Measurements from ENCODE around the gene CCDC106. TPM values are rescaled to one million over a fixed set of nuclear protein-coding genes. Genes with fewer than 3 reads are reported as not detected.

The CCDC106 gene
- total and polyA plus RNA-seq, 12 donors, result 14.8 to 63.8 (median 27.9) TPM

DNA sequence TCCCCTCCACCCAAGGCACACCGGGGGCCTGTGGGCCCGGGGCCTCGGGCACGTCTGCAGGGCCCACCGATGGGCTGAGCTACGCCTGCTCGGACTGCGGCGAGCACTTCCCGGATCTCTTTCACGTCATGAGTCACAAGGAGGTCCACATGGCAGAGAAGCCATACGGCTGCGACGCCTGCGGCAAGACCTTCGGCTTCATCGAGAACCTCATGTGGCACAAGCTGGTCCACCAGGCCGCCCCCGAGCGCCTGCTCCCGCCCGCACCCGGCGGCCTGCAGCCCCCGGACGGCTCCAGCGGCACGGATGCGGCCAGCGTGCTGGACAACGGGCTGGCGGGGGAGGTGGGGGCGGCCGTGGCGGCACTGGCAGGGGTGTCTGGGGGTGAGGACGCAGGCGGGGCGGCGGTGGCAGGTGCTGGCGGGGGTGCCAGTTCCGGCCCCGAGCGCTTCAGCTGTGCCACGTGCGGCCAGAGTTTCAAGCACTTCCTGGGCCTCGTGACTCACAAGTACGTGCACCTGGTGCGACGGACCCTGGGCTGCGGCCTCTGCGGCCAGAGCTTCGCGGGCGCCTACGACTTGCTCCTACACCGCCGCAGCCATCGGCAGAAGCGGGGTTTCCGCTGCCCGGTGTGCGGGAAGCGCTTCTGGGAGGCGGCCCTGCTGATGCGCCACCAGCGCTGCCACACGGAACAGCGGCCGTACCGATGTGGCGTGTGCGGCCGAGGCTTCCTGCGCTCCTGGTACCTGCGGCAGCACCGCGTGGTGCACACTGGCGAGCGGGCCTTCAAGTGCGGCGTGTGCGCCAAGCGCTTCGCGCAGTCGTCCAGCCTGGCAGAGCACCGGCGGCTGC is 32.2 kb upstream of the CCDC106 start:
- H3K9me3 ChIP-seq (replicated peaks in 1 of 3), result no peaks in the 10 kb centered on the region
- TF ChIP-seq, protein P1, sequence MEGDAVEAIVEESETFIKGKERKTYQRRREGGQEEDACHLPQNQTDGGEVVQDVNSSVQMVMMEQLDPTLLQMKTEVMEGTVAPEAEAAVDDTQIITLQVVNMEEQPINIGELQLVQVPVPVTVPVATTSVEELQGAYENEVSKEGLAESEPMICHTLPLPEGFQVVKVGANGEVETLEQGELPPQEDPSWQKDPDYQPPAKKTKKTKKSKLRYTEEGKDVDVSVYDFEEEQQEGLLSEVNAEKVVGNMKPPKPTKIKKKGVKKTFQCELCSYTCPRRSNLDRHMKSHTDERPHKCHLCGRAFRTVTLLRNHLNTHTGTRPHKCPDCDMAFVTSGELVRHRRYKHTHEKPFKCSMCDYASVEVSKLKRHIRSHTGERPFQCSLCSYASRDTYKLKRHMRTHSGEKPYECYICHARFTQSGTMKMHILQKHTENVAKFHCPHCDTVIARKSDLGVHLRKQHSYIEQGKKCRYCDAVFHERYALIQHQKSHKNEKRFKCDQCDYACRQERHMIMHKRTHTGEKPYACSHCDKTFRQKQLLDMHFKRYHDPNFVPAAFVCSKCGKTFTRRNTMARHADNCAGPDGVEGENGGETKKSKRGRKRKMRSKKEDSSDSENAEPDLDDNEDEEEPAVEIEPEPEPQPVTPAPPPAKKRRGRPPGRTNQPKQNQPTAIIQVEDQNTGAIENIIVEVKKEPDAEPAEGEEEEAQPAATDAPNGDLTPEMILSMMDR (IDR thresholded peaks at IDR 0.05), result no peak
- TF ChIP-seq POLR2A (IDR thresholded peaks at IDR 0.05), result no peak
- peaks cover 0 to 29% of the 10 kb centered on the region in 2 donors for H3K36me3 ChIP-seq (replicated peaks in 1 of 2)
- H3K27me3 ChIP-seq, result no peaks in the 10 kb centered on the region
- H3K27ac ChIP-seq, result no peak overlapping the region
- H3K4me3 ChIP-seq, result no peak overlapping the region
- DNase-seq, result no peak
- 95 to 98% (median 97%) methylated on average over 32 to 88 of the region's 88 CpGs for WGBS, 4 donors
- peaks cover 10 to 27% of the 10 kb centered on the region in 2 donors for H3K4me1 ChIP-seq (replicated peaks in 1 of 2)
- intact Hi-C loops (cut with DNase I), result no loop called here

DNA sequence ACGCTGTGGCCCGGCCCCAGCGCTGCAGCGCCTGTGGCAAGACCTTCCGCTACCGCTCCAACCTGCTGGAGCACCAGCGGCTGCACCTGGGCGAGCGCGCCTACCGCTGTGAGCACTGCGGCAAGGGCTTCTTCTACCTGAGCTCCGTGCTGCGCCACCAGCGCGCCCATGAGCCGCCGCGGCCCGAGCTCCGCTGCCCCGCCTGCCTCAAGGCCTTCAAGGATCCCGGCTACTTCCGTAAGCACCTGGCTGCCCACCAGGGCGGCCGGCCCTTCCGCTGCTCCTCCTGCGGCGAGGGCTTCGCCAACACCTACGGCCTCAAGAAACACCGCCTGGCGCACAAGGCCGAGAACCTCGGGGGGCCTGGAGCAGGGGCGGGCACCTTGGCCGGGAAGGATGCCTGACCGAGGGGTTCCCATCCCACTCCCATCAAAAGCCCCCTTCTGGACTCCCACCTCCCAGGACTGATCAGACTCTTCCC is 31.6 kb upstream of the CCDC106 start:
- Histone ChIP-seq H3K4me1 (replicated peaks in 1 of 2) (peaks cover 4 to 20% of the 10 kb centered on the region in 2 donors), H3K27me3 (no peaks in the 10 kb centered on the region), H3K36me3 (replicated peaks in 1 of 2) (peaks cover 0 to 34% of the 10 kb centered on the region in 2 donors), H3K4me3 (no peak overlapping the region), H3K27ac (no peak overlapping the region), H3K9me3 (replicated peaks in 1 of 3) (no peaks in the 10 kb centered on the region)
- WGBS, 4 donors, result 96 to 100% (median 98%) methylated on average over 2 to 38 of the region's 38 CpGs
- no peak for TF ChIP-seq POLR2A (IDR thresholded peaks at IDR 0.05)
- TF ChIP-seq, protein P1 (IDR thresholded peaks at IDR 0.05), result no peak
- intact Hi-C loops (cut with DNase I), result no loop called here
- DNase-seq, result no peak

DNA sequence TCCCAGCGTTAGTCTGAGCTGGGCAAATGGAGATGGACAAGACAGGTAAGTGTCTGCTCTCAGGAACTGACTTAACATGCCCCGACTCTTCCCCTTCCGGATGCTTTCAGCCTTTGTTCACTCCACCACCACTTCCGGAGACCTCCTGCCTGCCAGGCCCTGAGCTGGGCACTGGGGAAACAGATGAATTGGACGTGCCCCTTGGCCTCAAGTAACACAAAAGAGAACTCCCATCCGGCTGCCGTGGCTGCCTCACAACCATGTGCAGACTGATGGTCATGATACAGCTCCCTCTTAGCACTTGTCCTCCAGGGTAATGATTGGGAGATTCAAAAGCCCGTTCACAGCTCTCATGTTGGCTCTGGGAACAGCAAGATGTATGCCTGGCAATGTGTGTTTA is 30.6 kb upstream of the CCDC106 start:
- Histone ChIP-seq H3K27ac (no peak overlapping the region), H3K9me3 (replicated peaks in 1 of 3) (no peaks in the 10 kb centered on the region), H3K36me3 (replicated peaks in 1 of 2) (peaks cover 0 to 38% of the 10 kb centered on the region in 2 donors), H3K4me1 (replicated peaks in 1 of 2) (peaks cover 0 to 11% of the 10 kb centered on the region in 2 donors), H3K4me3 (no peak overlapping the region), H3K27me3 (no peaks in the 10 kb centered on the region)
- DNase-seq, result no peak
- 86 to 92% (median 89%) methylated on average over 5 to 8 of the region's 8 CpGs for WGBS, 4 donors
- intact Hi-C loops (cut with DNase I), result no loop called here
- TF ChIP-seq, protein P1 (IDR thresholded peaks at IDR 0.05), result no peak
- TF ChIP-seq POLR2A (IDR thresholded peaks at IDR 0.05), result no peak

DNA sequence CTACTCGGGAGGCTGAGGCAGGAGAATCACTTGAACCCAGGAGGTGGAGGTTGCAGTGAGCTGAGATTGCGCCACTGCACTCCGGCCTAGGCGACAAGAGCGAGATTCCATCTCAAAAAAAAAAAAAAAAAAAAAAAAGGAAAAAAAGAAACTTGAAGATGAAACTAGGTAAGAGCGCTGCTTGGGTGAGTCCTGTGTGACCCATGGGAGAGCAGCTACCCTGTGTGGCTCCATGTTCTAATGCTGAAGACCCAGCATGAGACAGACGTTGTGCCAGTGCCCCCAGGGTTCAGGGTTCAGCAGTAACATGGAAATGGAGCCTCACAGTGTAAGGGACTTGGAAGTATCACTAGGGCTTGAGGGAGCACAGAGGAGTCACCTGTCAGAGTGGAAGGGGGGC is 29.6 kb upstream of the CCDC106 start:
- peaks cover 0 to 17% of the 10 kb centered on the region in 2 donors for H3K4me1 ChIP-seq (replicated peaks in 1 of 2)
- H3K4me3 ChIP-seq, result no peak overlapping the region
- WGBS, 4 donors, result 80 to 88% (median 86%) methylated on average over 7 of the region's 7 CpGs
- no peaks in the 10 kb centered on the region for H3K27me3 ChIP-seq
- H3K9me3 ChIP-seq (replicated peaks in 1 of 3), result no peaks in the 10 kb centered on the region
- DNase-seq, result no peak
- peak overlapping the region in 1 of 5 donors; percentile 65 for H3K27ac ChIP-seq
- H3K36me3 ChIP-seq (replicated peaks in 1 of 2), result peaks cover 0 to 38% of the 10 kb centered on the region in 2 donors
- no peak for TF ChIP-seq POLR2A (IDR thresholded peaks at IDR 0.05)
- TF ChIP-seq, protein P1 (IDR thresholded peaks at IDR 0.05), result no peak
- intact Hi-C loops (cut with DNase I), result no loop called here

All from adrenal gland (tissue), 12 donors.